Stromal cell of bone marrow (primary cell): ENCODE data around the gene MARCO.

Experiments
- DNase-seq: peaks from one replicate; pipeline ENCODE4 v3.0.0-alpha.2; 2012; ENCODE audit warnings: low read depth

MARCO gene, protein sequence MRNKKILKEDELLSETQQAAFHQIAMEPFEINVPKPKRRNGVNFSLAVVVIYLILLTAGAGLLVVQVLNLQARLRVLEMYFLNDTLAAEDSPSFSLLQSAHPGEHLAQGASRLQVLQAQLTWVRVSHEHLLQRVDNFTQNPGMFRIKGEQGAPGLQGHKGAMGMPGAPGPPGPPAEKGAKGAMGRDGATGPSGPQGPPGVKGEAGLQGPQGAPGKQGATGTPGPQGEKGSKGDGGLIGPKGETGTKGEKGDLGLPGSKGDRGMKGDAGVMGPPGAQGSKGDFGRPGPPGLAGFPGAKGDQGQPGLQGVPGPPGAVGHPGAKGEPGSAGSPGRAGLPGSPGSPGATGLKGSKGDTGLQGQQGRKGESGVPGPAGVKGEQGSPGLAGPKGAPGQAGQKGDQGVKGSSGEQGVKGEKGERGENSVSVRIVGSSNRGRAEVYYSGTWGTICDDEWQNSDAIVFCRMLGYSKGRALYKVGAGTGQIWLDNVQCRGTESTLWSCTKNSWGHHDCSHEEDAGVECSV

DNA sequence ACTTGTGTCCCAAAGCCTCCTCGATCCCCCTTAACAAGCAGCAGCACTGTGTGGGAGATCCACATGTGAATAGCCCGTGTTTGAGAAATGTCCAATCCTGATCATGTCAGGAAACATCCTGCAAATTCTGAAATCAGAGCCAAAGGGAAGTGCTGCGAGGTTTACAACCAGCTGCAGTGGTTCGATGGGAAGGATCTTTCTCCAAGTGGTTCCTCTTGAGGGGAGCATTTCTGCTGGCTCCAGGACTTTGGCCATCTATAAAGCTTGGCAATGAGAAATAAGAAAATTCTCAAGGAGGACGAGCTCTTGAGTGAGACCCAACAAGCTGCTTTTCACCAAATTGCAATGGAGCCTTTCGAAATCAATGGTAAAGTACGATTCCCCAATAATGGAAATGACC is at the start of gene MARCO:
TSS of gene MARCO (plus strand) at position 164 of the 400 bp plus-strand sequence. CDS start at position 271, 107 bp downstream.
- DNase-seq: no peak

DNA sequence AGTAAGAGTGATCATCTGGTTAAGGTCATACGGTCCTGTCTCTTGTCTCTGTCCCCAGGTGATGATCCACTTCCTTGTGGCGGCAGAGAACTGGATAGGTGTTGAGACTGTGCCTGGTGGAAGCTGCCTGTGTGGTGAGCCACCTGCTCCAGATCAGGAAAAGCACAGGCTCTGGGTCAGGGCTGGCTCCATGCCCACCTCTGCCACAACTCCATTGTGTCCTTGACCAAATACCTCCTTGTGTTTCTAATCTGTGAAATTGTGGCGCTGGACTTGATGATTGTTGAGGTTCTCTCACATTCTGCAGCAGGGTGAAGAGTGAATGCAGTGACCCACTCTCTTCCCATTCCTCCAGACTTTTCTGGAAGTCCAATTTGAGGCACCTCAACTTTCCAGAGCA is 48.9 kb upstream of the MARCO start:
- DNase-seq: no peak

DNA sequence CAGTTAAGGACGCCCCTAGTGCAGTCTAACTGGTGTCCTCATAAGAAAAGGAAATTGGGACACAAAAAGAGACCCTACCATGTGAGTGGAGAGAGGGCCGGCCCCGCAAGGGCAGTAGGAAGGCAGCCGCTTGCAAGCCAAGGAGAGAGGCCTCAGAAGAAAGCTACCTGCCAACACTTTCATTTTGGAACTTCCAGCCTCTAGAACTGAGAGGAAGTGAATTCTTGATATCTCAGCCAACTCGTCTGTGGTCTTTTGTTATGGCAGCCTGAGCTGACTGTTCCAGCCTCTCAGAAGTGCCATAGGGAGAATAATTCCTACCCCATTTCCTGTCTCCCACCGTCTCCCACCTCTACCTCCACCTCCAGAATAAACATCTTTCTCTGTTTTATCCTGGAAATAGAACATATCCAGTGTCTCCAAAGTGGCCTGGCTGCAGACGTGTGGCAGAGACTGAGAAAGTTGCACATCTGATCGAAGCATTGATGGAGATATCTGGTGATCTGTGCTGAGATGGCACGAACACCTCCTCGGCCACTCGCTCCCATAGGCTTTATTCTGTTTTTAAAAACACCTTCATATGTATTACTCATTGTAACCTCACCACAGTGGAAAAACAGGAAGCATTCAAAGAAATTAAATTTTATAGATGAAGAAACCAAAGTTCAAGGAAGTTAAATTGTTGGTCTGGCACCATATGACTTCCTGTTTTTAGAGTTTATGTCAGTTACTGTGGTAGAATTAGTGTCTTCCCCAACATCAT is 39.5 kb upstream of the MARCO start:
- no peak for DNase-seq

DNA sequence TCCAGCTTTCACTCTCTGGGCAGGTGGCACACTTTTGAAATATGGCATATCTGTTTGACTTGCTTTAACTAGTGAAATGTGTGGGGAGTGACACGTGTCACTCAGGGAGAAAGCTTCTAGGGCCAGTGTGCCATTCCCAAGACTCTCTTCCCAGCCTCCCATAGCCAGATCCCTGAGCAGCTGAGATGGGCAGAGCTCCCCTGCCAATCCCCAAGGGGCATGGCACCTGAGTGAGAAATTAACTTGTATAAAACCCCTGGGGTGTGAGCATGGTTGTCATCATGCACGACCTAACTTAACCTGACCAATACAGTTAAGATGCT is 39.0 kb upstream of the MARCO start:
- no peak for DNase-seq

DNA sequence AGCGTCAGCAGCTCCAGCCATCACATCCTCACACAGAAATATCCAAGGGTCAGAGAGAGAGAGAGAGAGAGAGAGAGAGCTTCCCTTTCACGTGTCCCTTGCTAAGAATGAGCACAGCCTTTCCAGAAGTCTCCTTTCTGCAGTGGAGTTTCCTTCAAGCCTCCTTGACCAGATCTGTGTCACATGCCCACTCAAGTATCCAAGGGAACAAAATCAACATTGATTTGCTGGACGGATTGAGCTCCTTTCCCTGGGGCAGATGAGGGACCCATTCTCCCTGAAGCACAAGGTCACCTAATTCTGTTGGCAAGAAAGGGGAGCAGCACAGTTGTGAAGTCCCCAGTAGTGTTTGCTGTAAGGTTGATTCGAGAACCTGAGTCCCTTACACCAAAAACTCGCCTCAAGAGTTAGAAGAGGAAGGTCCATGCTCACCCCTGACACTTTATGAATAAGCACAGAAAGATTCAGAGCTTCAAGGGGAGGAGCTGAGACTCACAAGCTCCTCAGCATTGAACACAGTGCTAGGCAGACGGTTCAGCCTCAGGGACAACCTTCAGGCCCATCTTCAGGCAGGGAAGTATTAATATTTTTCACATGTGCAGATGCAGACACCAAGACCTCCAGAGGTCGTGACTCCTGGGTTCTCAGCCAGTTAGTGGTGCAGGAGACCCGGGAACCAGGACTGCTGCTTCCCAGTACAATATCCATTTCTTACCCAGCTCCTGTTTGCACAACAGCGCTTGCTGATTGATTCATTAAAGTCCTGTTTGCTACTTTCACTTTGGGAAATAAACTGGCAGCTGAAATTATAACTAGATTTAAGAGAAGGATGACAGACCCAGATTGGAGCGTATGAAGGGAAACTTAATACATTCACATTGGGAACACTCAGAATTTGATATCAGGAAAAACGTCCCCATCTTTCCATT is 38.2 kb upstream of the MARCO start:
- DNase-seq: no peak

DNA sequence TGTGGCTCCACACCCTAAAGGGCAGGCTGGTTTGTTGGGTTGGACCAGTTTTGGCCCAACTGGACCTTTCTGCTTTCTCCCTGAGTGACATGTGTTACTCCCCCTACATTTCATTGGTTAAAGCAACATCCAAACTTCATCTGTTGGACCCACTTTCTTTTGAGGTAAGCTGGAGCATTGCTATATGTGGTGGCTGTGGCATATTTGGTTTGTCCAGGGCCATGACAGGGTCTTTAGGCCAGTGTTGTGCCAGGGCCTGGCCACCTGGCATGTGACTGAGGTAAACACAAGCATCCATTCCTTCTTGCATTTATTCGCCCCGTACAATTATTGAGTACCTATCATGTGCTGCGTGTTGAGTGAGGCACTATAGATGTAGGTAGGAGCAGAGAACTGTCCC is 36.8 kb upstream of the MARCO start:
- no peak for DNase-seq

DNA sequence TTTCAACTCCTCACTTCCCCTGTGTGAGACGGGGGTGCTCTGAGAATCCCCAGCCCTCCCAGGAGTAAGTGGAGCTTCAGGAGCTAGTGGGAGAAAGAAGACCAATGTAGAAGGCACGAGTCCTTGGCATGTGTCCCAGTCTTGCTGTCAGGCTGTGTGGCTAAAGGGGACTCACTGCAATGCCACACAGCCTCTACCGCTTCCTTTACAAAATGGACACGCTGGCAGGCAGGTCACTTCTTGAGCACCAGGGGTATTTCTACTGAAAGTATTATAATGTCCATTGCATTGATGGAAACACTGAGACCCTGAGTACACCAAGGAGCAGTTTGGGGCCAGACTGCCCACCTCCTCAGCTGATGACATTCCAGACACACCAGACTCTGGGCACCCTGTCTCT is 35.8 kb upstream of the MARCO start:
- no peak for DNase-seq

DNA sequence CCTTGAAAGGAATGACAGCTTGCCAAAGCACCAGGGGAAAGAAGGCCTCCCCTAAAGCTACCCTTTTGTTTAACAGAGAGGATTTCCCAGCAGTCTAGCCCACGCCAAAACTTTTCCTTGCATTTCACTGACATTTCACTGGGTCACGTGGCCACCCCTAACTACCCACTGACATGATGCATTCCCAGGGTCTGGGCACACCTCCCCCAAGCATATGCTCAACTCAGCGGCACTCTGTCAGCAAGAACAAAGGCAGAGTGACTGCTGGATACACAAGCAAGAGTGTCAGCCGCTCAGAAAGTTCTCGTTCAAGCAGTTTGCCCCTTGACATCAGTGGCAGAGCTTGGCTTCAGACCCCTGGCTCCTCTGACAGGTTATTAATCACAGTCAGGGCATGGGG is 34.2 kb upstream of the MARCO start:
- no peak for DNase-seq

DNA sequence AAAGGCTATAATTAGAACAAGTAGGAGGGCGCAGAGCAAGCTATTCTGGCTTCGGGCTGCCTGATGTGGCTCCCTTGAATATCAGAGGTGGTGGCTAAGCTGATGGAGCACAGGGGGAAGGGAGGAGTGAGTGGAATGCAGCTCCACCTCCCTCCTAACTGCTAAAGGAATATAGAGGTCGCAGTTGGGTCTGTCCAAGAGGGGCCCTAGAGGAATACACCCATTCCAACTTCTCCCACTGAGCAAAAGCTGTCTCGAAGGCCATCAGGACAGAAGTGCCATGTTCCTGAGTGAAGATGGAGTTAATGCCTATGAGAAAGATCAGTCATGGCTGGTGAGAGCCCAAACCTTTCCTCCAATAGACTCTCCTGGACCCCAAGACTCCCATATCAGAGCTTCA is 32.8 kb upstream of the MARCO start:
- no peak for DNase-seq

DNA sequence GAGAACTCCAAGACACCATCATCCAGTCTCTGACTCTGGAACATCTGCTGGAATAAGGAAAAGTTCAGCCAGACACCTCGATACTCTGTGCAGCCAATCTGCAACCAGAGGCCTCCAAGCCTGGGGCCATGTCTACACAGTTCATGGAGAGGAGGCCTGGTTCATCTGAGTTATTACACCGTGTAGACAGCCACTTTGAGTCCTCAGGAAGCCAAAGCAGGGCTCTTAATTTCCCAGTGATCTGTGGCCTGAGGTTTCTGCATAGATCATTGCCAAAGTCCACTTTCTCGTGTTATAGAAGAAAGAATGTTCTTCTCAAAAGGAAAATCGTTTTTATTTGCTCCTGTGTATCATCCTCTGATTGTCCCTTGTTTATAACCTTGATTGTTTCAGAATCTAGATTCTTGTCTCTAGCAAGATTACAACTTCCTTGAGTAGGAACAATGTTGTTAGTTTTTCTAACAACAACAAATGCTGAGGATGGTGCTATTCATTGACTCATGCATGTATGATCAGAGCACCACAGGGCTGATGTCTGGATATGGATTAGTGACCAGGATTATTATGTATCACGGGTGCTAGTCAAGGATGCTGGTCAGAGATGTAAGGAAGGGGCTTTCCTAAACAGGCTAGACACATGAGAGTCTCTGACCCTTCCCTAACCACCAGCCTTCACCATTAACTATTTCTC is 30.7 kb upstream of the MARCO start:
- no peak for DNase-seq

DNA sequence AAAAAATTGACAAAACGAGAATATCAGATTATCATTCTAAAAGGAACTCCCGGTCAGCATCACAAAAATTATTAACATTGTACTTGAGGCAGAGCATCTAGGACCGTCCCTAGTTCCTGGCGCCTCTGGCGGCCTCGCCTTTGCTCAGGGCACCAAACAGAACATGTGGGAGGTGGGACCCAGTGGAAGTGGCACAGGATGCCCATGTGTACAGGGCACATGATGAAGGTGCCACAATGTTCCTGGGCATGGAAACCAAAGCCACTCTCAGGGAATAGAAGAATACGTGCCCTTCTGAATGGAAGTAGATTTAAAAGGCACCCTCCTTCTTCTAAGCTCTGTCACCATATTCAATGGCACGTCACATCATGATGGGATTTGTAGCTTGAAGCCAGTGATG is 30.1 kb upstream of the MARCO start:
- no peak for DNase-seq

DNA sequence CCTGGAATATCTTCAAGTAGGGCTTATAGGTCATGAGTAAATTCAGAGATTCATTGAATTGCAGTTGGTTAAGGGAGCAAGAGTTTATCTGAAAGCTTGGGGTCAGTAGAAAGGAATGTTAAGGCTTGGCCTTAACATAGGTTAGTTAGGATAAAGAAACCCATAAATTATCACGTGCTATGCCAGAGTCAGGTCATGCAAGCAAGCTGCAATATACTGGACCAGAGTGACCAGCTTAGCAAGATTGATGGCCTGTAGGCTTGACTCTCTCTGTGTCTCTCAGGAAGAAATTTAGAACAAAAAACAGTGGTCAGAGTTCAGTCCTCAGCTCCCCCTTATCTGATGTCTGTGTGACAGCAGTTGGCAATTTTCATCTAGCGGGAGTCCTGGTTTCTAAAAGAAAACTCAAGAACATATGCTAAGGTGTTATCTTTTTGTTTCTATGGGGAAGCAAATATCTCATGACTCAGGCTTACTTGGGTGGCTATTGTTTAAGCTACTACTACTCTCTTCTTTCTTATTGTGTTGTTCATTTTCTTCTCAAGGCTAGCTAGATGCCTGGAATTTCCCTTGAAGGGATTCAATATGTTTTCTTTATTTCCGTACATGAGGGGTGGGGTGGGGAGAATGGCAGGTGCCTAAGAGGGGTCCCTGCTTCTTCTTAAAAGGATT is 28.7 kb upstream of the MARCO start:
- no peak for DNase-seq

DNA sequence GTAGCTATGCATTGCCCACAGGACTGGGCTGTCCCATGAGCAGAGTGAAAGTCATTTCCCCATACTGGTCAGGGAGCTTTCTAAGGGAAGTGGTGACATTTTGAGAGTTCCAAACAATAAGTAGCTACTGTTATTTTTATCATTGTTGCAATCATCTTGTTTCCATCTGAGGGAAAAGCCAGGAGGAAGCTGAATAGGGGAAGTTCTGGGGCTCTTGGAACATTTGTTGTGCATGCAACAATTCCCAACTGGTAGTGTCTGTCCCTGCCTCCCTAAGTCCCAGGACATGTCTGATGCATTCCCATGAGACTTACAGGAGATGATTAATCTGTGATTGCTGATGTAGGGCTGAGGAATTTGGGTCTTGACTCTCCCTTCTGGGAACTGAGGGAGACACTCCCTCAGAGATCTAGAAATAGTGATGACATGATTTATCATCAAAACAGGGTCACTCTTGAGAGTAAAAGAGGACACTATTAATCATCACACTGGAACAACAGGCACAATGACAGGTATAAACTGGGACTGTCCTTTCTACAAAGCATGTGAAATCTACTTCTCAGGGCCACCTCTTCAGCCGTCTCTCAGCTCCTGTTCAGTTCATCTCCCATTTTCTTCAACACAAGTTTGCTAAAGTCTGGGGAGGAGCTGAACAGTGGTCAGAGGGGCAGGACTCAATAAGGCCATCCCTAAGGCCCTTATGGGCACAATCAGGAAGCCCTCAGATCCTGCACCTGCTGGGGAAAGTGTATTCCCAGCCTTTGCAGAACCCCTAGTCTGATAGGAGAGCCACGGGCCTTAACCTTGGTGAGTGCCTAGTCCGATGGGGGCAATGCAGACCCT is 28.0 kb upstream of the MARCO start:
- no peak for DNase-seq

DNA sequence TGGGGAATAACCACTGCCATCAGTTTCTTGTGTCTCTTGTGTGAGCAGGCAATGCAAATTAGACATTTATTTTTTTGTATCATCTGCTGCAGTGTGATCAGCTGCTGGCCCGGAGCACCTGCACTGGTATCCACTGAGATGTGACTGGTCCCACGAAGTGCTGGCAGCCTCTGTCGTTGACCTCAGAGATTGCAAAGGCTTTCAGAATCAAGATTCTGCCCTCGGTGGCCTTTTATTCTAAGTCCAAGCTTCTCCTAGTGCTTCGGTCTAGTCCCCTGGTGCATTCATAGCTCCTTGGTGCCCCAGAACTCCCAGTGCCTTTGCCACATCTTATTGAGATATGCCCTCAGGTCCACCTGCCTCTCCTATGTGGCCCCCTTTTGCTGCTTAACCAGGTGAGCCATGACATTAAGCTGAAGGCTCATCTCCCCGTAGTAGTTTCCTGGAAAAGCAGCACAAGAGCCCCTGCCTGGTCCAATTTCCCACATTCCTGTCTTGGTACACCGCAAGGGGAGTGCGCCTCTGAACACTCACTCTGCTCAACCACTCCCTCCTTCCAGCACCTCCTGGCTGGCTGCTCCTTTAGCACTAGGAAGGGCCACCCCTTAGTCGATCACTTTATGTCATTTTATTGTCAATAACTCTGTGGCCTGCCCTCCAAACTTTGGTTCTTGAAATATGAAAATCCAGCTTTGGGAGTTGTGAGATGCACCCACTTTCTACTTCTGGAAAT is 27.1 kb upstream of the MARCO start:
- DNase-seq: no peak

DNA sequence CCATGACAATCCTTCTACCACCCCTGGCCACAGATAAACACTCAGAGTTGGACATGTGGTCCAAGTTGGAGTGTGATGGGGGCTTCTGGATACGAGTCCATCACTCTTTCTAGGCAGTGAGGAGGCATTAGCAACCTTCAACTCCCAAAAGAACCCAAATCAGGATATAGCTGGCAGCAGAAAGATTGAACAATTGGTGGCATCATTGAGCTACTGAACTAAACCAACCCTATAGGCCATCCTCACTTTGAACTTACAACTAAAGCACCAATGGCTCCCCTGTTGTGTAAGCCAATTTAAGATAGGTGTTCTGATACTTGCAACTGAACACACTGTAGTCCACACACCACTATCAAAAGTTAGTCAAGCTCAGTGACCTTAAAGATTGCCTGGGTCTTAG is 24.0 kb upstream of the MARCO start:
- no peak for DNase-seq

DNA sequence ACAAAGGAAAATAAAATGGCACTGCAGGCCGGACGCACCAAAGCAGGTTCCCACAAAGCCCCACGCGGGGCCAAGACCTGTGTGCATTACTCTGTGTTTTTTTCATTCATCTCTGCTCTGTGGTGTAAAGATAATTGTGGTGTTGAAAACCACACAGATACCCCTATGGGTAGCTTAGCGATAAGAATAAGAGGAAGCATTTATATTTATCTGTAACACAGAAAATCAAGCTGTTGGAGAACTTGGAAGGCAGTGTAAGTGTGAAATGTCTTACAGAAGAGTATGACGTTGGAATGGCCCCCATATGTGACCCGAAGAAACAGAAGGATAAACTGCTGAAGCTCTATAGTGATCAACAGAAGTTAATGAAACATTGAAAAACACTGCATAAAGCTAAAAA is 20.3 kb upstream of the MARCO start:
- no peak for DNase-seq

DNA sequence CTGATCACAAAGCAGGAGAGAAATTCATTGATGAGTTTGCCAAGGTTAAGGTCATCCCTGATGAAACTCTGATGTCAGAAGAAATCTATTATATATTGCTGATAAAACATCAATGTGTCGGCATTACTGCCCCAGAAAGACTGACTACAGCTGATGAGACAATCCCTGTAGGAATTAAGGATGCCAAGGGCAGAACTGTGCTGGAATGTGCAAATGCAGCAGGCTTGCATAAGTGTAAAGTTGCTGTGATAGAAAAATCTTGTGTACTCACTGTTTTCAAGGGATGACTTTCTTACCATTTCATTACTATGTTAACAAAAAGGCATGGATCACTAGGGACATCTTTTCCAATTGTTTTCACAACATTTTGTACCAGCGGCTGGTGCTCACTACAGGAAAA is 19.7 kb upstream of the MARCO start:
- DNase-seq: no peak

DNA sequence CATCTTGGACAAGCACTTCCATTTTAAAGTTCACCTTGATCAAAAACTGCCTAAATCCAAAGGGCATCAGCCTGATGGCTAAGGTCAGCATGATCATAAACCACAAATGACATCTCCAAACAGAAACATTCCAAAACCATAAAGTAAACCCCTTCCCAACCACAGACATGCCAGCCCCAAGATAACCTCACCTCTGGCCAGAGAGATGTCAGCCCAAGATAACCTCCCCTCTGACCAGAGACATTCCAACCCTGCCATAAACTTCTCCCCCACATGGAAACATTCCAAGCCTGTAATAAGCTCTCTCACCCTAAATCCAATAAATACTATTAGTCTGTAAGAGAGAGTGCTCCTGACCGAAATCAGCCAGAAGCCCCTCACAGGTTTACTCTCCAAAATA is 18.6 kb upstream of the MARCO start:
- DNase-seq: no peak

DNA sequence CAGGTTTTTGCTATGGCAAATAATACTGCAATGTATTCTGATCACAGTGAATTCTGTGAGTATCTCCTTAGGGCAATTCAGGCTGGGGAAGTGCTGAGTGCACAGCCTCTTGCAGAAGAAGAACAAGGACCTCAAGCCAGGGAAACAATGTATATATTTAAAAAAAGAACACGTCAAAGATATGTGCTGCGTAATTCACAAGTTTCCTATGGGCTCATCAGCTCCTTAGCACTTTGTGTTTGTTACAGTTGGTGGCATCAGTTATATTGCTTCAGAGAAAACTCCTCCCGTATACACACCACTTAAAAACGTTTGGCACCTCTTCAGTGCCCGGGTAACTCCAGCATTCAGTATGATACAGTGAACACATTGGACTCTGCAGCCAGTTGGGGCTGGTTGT is 16.5 kb upstream of the MARCO start:
- DNase-seq: no peak

DNA sequence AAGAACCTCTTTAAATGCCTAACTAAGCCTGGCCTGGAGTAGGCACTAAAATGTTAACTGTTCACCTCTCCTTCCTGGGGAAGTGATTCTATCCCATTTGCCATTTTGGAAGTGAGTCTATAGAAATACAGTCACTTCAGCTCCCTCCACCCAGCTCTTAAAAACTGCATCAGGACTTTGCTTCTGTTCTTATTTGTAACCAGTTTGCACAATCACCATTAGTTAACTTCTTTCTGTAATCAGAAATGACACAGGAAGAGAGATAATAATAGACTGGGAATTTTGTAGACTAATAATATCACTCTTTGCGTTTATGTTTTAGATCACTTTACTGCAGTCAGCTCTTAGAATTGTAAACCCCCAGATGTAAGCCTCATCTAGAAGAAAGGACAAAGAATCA is 16.0 kb upstream of the MARCO start:
- DNase-seq: no peak
